K562 (cell line): Measurements from ENCODE around the gene OVOL1. TPM values are rescaled to one million over a fixed set of nuclear protein-coding genes. Genes with fewer than 3 reads are reported as not detected.

Source experiments
- ATAC-seq: fragments of 200-7000 bp; cut with Tn5 transposase; 3 replicates; pipeline ENCODE4 v1.9.1; 2020; ENCODE audit warnings: moderate library complexity
- BruUV-seq: library from RNA; stranded (reverse); fragments of 400-500 nt; replicated peaks from 2 replicates; lab custom pipeline; 2021; lab: Mats Ljungman, UMichigan
- CTCF ChIA-PET: fragments of 300-600 bp; formaldehyde crosslinking; extraction: SDS; loops from one replicate; lab custom pipeline; 2021; ENCODE audit warnings: low intra/inter-chr PET ratio; lab: Yijun Ruan, JAX
- POLR2A ChIA-PET: fragments of 300-600, 350-650 bp; sonication (Branson Sonifier 250); formaldehyde crosslinking; extraction: SDS; loops from one replicate; lab custom pipeline; 2021; ENCODE audit warnings: antibody characterized with exemption, inconsistent platforms; lab: Yijun Ruan, JAX
- DNase-seq, 4 experiments: peaks; one replicate each; pipeline versions ENCODE4 v3.0.0 to v3.0.0-alpha.2; 2011 to 2018; ENCODE audit warnings: low spot score in 3 of 4, mixed read lengths in 3 of 4; ENCODE audit errors: extremely low read depth in 1 of 4
- FAIRE-seq: peaks from 2 replicates; lab custom pipeline; 2011; peaks lifted over from hg19 to GRCh38; lab: Jason Lieb, UNC
- H2AFZ ChIP-seq: 2 replicates; pipeline ENCODE4 v1.6.0; 2011; ENCODE audit warnings: low read depth, low read length, control low read depth, inconsistent platforms
- H3K27ac ChIP-seq: fragments of 200-600 bp; 3 replicates; pipeline ENCODE4 v1.8.0; 2011; ENCODE audit warnings: low read depth, mild to moderate bottlenecking, control low read depth, inconsistent platforms, low read length, moderate library complexity, mixed read lengths; ENCODE audit errors: extremely low read depth
- H3K27me3 ChIP-seq, 2 experiments: fragments of 300-600 bp in 1 of 2; 2 replicates in 1 of 2; 3 replicates in 1 of 2; pipeline versions ENCODE4 v1.6.0 to v1.8.0; 2011; ENCODE audit warnings: inconsistent platforms in 2 of 2, low read length in 2 of 2, mild to moderate bottlenecking in 1 of 2, mixed read lengths in 1 of 2, moderate library complexity in 1 of 2; ENCODE audit not compliant: control insufficient read depth in 2 of 2, insufficient read depth in 2 of 2
- H3K36me3 ChIP-seq: fragments of 300-600 bp; 3 replicates; pipeline ENCODE4 v1.8.0; 2011; ENCODE audit warnings: mild to moderate bottlenecking, low read length, inconsistent platforms; ENCODE audit not compliant: control insufficient read depth, insufficient read depth
- H3K4me1 ChIP-seq, 2 experiments: fragments of 200-600 bp in 1 of 2; replicated peaks in 1 of 2; 2 replicates in 1 of 2; 3 replicates in 1 of 2; pipeline versions ENCODE4 v1.5.1 to v1.8.0; 2011; ENCODE audit warnings: inconsistent platforms in 2 of 2, low read length in 2 of 2, mild to moderate bottlenecking in 1 of 2, mixed read lengths in 1 of 2, moderate library complexity in 1 of 2; ENCODE audit not compliant: control insufficient read depth in 2 of 2, insufficient read depth in 2 of 2
- H3K4me2 ChIP-seq: 2 replicates; pipeline ENCODE4 v1.6.1; 2011; ENCODE audit warnings: low read length, control low read depth, inconsistent platforms, mixed read lengths; ENCODE audit not compliant: insufficient read depth
- H3K4me3 ChIP-seq: fragments of 200-600 bp; sonication (generic), shearing (Covaris generic); 2 replicates; pipeline ENCODE4 v1.5.1; 2016; ENCODE audit warnings: control low read depth, inconsistent platforms
- H3K79me2 ChIP-seq: fragments of 200-600 bp; 3 replicates; pipeline ENCODE4 v1.8.0; 2011; ENCODE audit warnings: low read length, inconsistent platforms; ENCODE audit not compliant: control insufficient read depth, insufficient read depth
- H3K9ac ChIP-seq, 2 experiments: 2 replicates each; pipeline versions ENCODE4 v1.6.0 to v1.6.1; 2011; ENCODE audit warnings: low read depth in 2 of 2, low read length in 2 of 2, control low read depth in 1 of 2, inconsistent platforms in 1 of 2, mild to moderate bottlenecking in 1 of 2, mixed read lengths in 1 of 2; ENCODE audit not compliant: insufficient read depth in 1 of 2
- H3K9me1 ChIP-seq: one replicate; pipeline ENCODE4 v1.6.0; 2011; ENCODE audit warnings: inconsistent platforms, mild to moderate bottlenecking, low read length, moderate library complexity; ENCODE audit not compliant: control insufficient read depth, insufficient read depth
- H3K9me3 ChIP-seq: replicated peaks from 2 replicates; pipeline ENCODE4 v1.5.1; 2011; ENCODE audit warnings: low read depth, low read length, inconsistent platforms; ENCODE audit not compliant: control insufficient read depth, insufficient read depth
- H4K20me1 ChIP-seq: replicated peaks from 2 replicates; pipeline ENCODE4 v1.6.1; 2011; ENCODE audit warnings: low read length, inconsistent platforms, mixed read lengths; ENCODE audit not compliant: control insufficient read depth, insufficient read depth
- CBFA2T2 ChIP-seq: fragments of 450-650 bp; conservative IDR thresholded peaks from 2 replicates; pipeline ENCODE4 v1.6.1; 2017; ENCODE audit warnings: mild to moderate bottlenecking
- CBFA2T3 ChIP-seq: fragments of 450-650 bp; IDR thresholded peaks from 2 replicates; pipeline ENCODE4 v1.6.1; 2017
- GATA2 ChIP-seq: sonication (generic); formaldehyde crosslinking; IDR thresholded peaks from 2 replicates; pipeline ENCODE4 v1.4.0; 2020; ENCODE audit warnings: mild to moderate bottlenecking, missing genetic modification reagents
- GTF2E2 ChIP-seq: fragments of 200-800 bp; sonication (Bioruptor generic); IDR thresholded peaks from 2 replicates; pipeline ENCODE4 v1.6.1; 2016; ENCODE audit warnings: missing genetic modification characterization, missing compliant biosample characterization
- MEIS2 ChIP-seq: fragments of 450-650 bp; IDR thresholded peaks from 2 replicates; pipeline ENCODE4 v1.6.1; 2014; ENCODE audit warnings: mild to moderate bottlenecking; ENCODE audit not compliant: partially characterized antibody
- MTA3 ChIP-seq: fragments of 450-650 bp; formaldehyde crosslinking; IDR thresholded peaks from 2 replicates; pipeline ENCODE4 v1.6.1; 2017; ENCODE audit warnings: mild to moderate bottlenecking, borderline replicate concordance
- RAD51 ChIP-seq: fragments of 450-650 bp; IDR thresholded peaks from 2 replicates; pipeline ENCODE4 v1.7.1; 2016; ENCODE audit warnings: low read depth, mild to moderate bottlenecking, borderline replicate concordance
- SAFB ChIP-seq: fragments of 200-400 bp; formaldehyde crosslinking; IDR thresholded peaks from 2 replicates; pipeline ENCODE4 v1.6.1; 2017; ENCODE audit warnings: low read depth, low read length, borderline replicate concordance
- SMAD4 ChIP-seq: fragments of 250-450 bp; sonication (Bioruptor Pico); conservative IDR thresholded peaks from 2 replicates; pipeline ENCODE4 v1.8.0; 2021; ENCODE audit warnings: inconsistent platforms, mild to moderate bottlenecking, moderate library complexity
- SOX6 ChIP-seq: fragments of 450-650 bp; IDR thresholded peaks from 2 replicates; pipeline ENCODE4 v1.6.1; 2014; ENCODE audit warnings: mild to moderate bottlenecking
- TEAD1 ChIP-seq, 2 experiments: fragments of 450-650 bp in 1 of 2; sonication (generic) in 1 of 2; formaldehyde crosslinking; IDR thresholded peaks; 2 replicates each; pipeline versions ENCODE4 v1.4.0 to v1.8.0; 2020 to 2022; ENCODE audit warnings: mild to moderate bottlenecking in 2 of 2, missing genetic modification reagents in 1 of 2
- XRCC5 ChIP-seq: fragments of 200-400 bp; formaldehyde crosslinking; IDR thresholded peaks from 2 replicates; pipeline ENCODE4 v1.6.1; 2017; ENCODE audit warnings: low read depth, mild to moderate bottlenecking, low read length
- ZFX ChIP-seq: sonication (generic); formaldehyde crosslinking; IDR thresholded peaks from 2 replicates; pipeline ENCODE4 v1.8.0; 2022; ENCODE audit warnings: mild to moderate bottlenecking, missing genetic modification reagents, moderate library complexity
- WGBS: fragments of 100-300 bp; shearing (Covaris generic); methylation state at CpG from one replicate; pipeline ENCODE4 v1.1.6; 2016; ENCODE audit warnings: low coverage, mixed read lengths; ENCODE audit not compliant: insufficient coverage; ENCODE audit errors: missing lambda C conversion rate; 5-methylcytosine and 5-hydroxymethylcytosine counted together
- in situ Hi-C: fragments of 300-500 bp; cut with MboI; formaldehyde crosslinking; loops from 4 replicates; pipeline ENCODE4 v1.15.0; 2018; ENCODE audit warnings: inconsistent platforms, mixed read lengths
- intact Hi-C: fragments of 100-400 bp; cut with micrococcal nuclease; formaldehyde crosslinking; loops from 2 replicates; pipeline ENCODE4 v1.14.2; 2022
- polyA plus RNA-seq, 8 experiments: library from polyadenylated mRNA; depleted of rRNA in 4 of 8; stranded (reverse) in 5 of 8; unstranded in 3 of 8; fragments of >200 nt; fragmentation: Nextera tagmentation in 2 of 8; fragmentation: Illumina TruSeq in 1 of 8; extraction: Ambion mirVana in 2 of 8; extraction: Trizol in 1 of 8; gene quantifications; 2 replicates each; pipeline versions ENCODE4 v1.2.1 to v1.2.3, GENCODE V29; 2011 to 2014; ENCODE audit warnings: inconsistent platforms in 1 of 8, missing spikeins in 1 of 8
- total RNA-seq, 7 experiments: library from RNA; depleted of rRNA in 6 of 7; stranded (reverse); fragments of >200 nt in 6 of 7; fragmentation: Illumina TruSeq in 2 of 7; extraction: Trizol in 2 of 7; gene quantifications; 2 replicates each; pipeline versions ENCODE4 v1.2.1 to v1.2.3, GENCODE V29; 2011 to 2021; ENCODE audit warnings: low replicate concordance in 1 of 7
- TF ChIP-seq, protein P1 (sequence below): fragments of 450-650 bp; formaldehyde crosslinking; IDR thresholded peaks from 2 replicates; pipeline ENCODE4 v1.4.0; 2020; ENCODE audit warnings: mild to moderate bottlenecking, mixed read lengths
- TF ChIP-seq, protein P2 (sequence below): IDR thresholded peaks from 2 replicates; pipeline ENCODE4 v1.6.1; 2016; ENCODE audit warnings: missing genetic modification characterization, missing compliant biosample characterization
- TF ChIP-seq, protein P3 (sequence below), 2 experiments: fragments of 450-650 bp in 1 of 2; sonication (generic) in 1 of 2; formaldehyde crosslinking in 1 of 2; IDR thresholded peaks in 1 of 2; conservative IDR thresholded peaks in 1 of 2; 2 replicates each; pipeline versions ENCODE4 v1.6.1 to v1.8.1; 2016 to 2023; ENCODE audit warnings: mild to moderate bottlenecking in 2 of 2, moderate library complexity in 2 of 2, inconsistent platforms in 1 of 2, missing genetic modification reagents in 1 of 2

OVOL1 gene
- total and polyA plus RNA-seq, 9 of the 15 experiments (the other 6 are each of a cell fraction or from before 2014, with no cell fraction given) = 0.09 TPM; not detected in 8

DNA sequence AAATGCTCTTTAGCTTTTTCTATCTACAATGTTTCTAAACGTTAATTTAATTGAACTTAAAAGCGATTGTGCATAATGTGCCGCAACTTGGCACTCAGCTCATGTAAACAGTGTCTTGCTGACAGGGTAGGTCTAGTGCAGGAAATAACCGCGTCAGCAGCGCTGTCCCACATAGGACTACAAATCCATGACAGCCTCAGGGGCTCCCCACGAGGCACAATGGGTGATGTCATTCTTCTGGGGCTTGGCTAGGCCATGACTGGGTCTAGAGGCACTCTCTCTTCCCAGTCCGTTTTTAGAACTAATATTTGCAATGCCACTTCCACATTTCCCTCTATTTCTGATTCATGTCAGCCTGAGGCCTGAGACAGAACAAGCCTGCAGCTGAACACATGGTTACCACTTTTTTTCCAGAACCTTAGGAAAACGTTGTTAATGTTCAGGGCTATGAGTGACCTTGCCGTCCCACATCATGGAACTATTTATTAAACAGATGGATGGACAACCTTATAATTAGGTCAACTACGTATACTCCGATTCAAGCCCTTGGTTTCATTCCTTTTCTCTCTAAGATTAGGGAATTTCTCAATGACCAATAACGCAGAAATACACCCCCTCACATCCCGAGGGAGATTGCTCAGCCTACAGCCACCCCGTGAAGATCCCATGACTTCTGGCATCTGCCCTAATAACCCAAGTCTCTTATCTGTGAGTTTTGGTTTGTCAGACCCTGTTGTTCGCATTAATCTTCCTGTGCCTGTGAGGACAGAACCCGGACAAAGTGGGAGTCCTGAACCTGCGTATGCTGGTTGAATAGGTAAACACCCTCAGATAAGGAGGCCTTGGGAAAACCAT lies 27.5 kb downstream of the OVOL1 start:
- no peaks in the 10 kb centered on the region for H3K9me1 ChIP-seq
- WGBS = 31% methylated on average over 18 of the region's 18 CpGs
- H3K4me1 ChIP-seq = peaks cover 0 to 19% of the 10 kb centered on the region in 2 experiments; a peak in 2 of 5 replicates
- no peak for FAIRE-seq
- no peaks in the 10 kb centered on the region for H3K9me3 ChIP-seq
- ChIA-PET CTCF (interaction anchor here (0.6 kb wide), 1 partner anchor 1652 kb away, joined by 4 read pairs; no protein-coding TSS in a partner anchor), POLR2A (interaction anchor here (0.6 to 1.5 kb wide), 4 partner anchors 9 to 70 kb away, joined by 3 to 4 read pairs (median 3); no protein-coding TSS in a partner anchor)
- no peak overlapping the region; a peak in 1 of 4 replicates for H3K9ac ChIP-seq
- no peak for ATAC-seq
- H4K20me1 ChIP-seq = no peaks in the 10 kb centered on the region
- H2AFZ ChIP-seq = no peak overlapping the region
- peaks cover 23 to 33% of the 10 kb centered on the region in 2 experiments; a peak in 4 of 5 replicates for H3K27me3 ChIP-seq
- no peak overlapping the region for H3K27ac ChIP-seq
- no peak overlapping the region for H3K4me3 ChIP-seq
- H3K36me3 ChIP-seq = no peaks in the 10 kb centered on the region
- H3K4me2 ChIP-seq = no peak overlapping the region
- in situ Hi-C loops (no loop called here), intact Hi-C loops (loop anchor here (10.0 kb wide), 1 partner anchor 270 kb away; no protein-coding TSS in a partner anchor)
- no peak for DNase-seq
- no TSS peak for BruUV-seq
- no peaks in the 10 kb centered on the region for H3K79me2 ChIP-seq
- TF ChIP-seq, protein P1, sequence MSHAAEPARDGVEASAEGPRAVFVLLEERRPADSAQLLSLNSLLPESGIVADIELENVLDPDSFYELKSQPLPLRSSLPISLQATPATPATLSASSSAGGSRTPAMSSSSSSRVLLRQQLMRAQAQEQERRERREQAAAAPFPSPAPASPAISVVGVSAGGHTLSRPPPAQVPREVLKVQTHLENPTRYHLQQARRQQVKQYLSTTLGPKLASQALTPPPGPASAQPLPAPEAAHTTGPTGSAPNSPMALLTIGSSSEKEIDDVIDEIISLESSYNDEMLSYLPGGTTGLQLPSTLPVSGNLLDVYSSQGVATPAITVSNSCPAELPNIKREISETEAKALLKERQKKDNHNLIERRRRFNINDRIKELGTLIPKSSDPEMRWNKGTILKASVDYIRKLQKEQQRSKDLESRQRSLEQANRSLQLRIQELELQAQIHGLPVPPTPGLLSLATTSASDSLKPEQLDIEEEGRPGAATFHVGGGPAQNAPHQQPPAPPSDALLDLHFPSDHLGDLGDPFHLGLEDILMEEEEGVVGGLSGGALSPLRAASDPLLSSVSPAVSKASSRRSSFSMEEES = 0 out of 2 replicates have a peak, but pooled peaks have one; percentile 20
- TF ChIP-seq GTF2E2 (tag) (no peak), MTA3 (no peak), SOX6 (no peak), XRCC5 (no peak), TEAD1 (CRISPR knock-in tag; IDR thresholded peaks at IDR 0.05) (no peak), SMAD4 (no peak), RAD51 (no peak), CBFA2T3 (peak; percentile 38; the same call in 1 of the 2 replicates), MEIS2 (peak; percentile 43), GATA2 (CRISPR knock-in tag) (no peak), CBFA2T2 (peak; percentile 23; the same call in 1 of the 2 replicates), ZFX (CRISPR knock-in tag) (peak; percentile 19; the same call in 1 of the 2 replicates), SAFB (no peak)
- TF ChIP-seq, protein P2, sequence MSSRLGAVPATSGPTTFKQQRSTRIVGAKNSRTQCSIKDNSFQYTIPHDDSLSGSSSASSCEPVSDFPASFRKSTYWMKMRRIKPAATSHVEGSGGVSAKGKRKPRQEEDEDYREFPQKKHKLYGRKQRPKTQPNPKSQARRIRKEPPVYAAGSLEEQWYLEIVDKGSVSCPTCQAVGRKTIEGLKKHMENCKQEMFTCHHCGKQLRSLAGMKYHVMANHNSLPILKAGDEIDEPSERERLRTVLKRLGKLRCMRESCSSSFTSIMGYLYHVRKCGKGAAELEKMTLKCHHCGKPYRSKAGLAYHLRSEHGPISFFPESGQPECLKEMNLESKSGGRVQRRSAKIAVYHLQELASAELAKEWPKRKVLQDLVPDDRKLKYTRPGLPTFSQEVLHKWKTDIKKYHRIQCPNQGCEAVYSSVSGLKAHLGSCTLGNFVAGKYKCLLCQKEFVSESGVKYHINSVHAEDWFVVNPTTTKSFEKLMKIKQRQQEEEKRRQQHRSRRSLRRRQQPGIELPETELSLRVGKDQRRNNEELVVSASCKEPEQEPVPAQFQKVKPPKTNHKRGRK (tag) = no peak
- TF ChIP-seq, protein P3, sequence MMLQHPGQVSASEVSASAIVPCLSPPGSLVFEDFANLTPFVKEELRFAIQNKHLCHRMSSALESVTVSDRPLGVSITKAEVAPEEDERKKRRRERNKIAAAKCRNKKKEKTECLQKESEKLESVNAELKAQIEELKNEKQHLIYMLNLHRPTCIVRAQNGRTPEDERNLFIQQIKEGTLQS (IDR thresholded peaks at IDR 0.05) = peak; percentile 63
- TF ChIP-seq, protein P3 (CRISPR knock-in tag; conservative IDR thresholded peaks at IDR 0.05) = no peak
